HUES64 (cell line): ENCODE measurements around the gene LPCAT1.

Source experiments
- H3K27ac ChIP-seq: 2 replicates; pipeline ENCODE4 v1.7.0; 2013; ENCODE audit warnings: low read depth, low read length, inconsistent platforms
- H3K27me3 ChIP-seq: 2 replicates; pipeline ENCODE4 v1.6.1; 2013; ENCODE audit warnings: mild to moderate bottlenecking, low read length; ENCODE audit not compliant: insufficient read depth
- H3K36me3 ChIP-seq: 2 replicates; pipeline ENCODE4 v1.6.1; 2013; ENCODE audit warnings: mild to moderate bottlenecking, low read length; ENCODE audit not compliant: insufficient read depth
- H3K4me1 ChIP-seq: 2 replicates; pipeline ENCODE4 v1.6.1; 2013; ENCODE audit warnings: mild to moderate bottlenecking, low read length, moderate library complexity; ENCODE audit not compliant: insufficient read depth
- H3K4me3 ChIP-seq: 2 replicates; pipeline ENCODE4 v1.5.1; 2013; ENCODE audit warnings: mild to moderate bottlenecking, low read length, moderate library complexity
- H3K9ac ChIP-seq: 2 replicates; pipeline ENCODE4 v1.6.1; 2013; ENCODE audit warnings: mild to moderate bottlenecking, low read depth, low read length
- H3K9me3 ChIP-seq: 2 replicates; pipeline ENCODE4 v1.6.1; 2013; ENCODE audit warnings: low read depth, low read length; ENCODE audit not compliant: insufficient read depth
- WGBS: fragments of 150-250, 120-280 bp; methylation state at CpG from one replicate; pipeline ENCODE4 v1.1.7; 2013; ENCODE audit warnings: missing lambda C conversion rate; 5-methylcytosine and 5-hydroxymethylcytosine counted together

Gene LPCAT1

DNA sequence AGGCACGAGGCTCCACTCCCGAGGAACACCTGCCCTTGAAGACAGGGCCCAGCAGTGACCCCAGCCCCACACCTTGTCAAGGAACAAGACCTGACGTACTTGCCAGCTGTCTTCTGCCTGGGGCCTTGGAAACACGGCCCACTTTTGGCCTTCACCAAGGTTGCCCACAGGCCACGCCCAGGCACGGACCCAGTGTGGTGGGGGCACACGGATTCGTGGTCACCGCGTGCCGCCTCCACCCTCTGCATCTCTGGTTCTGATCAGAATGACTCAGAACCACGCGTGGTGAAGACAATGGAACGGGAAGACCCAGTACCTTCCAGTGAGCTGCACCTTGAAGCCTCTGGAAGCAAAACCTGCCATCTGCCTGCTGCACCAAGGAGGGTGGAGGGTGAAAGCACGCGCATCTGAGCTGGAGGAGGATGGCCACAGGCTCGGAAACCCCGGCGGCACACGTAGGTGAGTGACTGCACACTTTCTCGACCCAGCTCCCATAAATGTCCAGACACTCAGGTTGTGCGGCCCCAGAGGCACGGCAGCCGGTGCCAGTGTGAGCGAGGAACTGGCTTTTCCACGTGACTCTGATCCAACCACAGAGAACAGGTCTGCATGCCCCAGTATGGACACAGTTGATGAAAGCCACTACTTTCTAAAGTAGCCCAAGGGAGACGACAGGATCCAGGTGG, 36.5 kb downstream of the LPCAT1 start:
- no peak overlapping the region for H3K4me3 ChIP-seq
- no peak overlapping the region for H3K27ac ChIP-seq
- WGBS: 96% methylated on average over 27 of the region's 27 CpGs
- peaks cover 88% of the 10 kb centered on the region for H3K36me3 ChIP-seq
- H3K4me1 ChIP-seq: no peaks in the 10 kb centered on the region
- H3K9me3 ChIP-seq: no peaks in the 10 kb centered on the region
- no peak overlapping the region for H3K9ac ChIP-seq
- H3K27me3 ChIP-seq: no peaks in the 10 kb centered on the region

DNA sequence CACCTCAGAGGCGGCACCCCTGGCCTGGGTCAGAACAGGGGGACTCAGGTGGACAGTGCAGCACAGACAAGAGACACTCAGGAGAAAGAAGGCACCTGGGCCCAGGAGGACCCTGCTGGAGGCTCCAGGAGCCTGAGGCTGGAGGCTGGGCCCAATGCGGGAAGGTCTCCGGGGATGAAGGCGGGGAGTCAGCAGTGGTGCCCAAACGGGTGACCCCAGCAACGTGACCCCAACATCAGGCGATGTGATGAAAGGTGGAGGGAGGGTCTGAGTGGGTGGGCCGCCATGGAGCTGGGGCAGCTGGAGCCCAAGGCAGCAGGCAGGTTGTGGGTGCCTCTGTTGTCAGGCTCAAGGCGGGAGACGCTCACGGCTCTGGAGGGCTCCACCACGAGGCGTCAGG, 37.5 kb downstream of the LPCAT1 start:
- Histone ChIP-seq H3K27me3 (no peaks in the 10 kb centered on the region), H3K27ac (no peak overlapping the region), H3K9ac (no peak overlapping the region), H3K4me1 (no peaks in the 10 kb centered on the region), H3K4me3 (no peak overlapping the region), H3K9me3 (no peaks in the 10 kb centered on the region), H3K36me3 (peaks cover 86% of the 10 kb centered on the region)
- 95% methylated on average over 13 of the region's 13 CpGs for whole genome bisulfite sequencing

- Histone ChIP-seq H3K4me3 (no peak overlapping the region), H3K9ac (no peak overlapping the region), H3K36me3 (peaks cover 84% of the 10 kb centered on the region), H3K27me3 (no peaks in the 10 kb centered on the region), H3K27ac (no peak overlapping the region), H3K9me3 (no peaks in the 10 kb centered on the region), H3K4me1 (no peaks in the 10 kb centered on the region)
- 92% methylated on average over 15 of the region's 15 CpGs for WGBS
These were observed 38.1 kb downstream of the LPCAT1 start for GRCh38 chr5:1485579-1486118.

- H3K36me3 ChIP-seq: peaks cover 80% of the 10 kb centered on the region
- no peaks in the 10 kb centered on the region for H3K27me3 ChIP-seq
- H3K27ac ChIP-seq: no peak overlapping the region
- H3K9me3 ChIP-seq: no peaks in the 10 kb centered on the region
- no peaks in the 10 kb centered on the region for H3K4me1 ChIP-seq
- WGBS: 95% methylated on average over 20 of the region's 20 CpGs
- no peak overlapping the region for H3K9ac ChIP-seq
- no peak overlapping the region for H3K4me3 ChIP-seq
These were observed 38.8 kb downstream of the LPCAT1 start for GRCh38 chr5:1484730-1485578.

GRCh38 chr5:1483856-1484729, 39.7 kb downstream of the LPCAT1 start:
- Histone ChIP-seq H3K27ac (no peak overlapping the region), H3K4me3 (no peak overlapping the region), H3K27me3 (no peaks in the 10 kb centered on the region), H3K9me3 (no peaks in the 10 kb centered on the region), H3K4me1 (no peaks in the 10 kb centered on the region), H3K36me3 (peaks cover 80% of the 10 kb centered on the region), H3K9ac (no peak overlapping the region)
- 91% methylated on average over 32 of the region's 33 CpGs for WGBS

DNA sequence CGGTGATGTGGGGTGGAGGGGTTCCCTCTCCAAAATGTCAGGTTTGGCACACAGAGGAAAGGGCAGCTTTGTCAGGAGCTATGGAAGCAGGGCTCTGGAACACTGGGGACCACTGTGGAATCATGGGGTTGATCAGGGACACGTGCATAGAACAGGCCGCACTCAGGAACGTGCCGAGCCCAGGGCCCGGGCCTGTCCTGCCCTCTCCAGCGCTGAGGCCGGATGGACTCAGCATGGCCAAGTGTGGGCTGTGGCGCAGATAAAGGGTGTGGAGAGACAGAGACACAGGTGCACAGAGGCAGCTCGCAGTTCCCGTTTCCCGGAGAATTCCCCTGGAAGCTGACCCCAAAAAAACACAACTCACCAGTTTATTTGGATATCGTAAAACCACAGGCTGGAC, 40.7 kb downstream of the LPCAT1 start:
- Histone ChIP-seq H3K36me3 (peaks cover 80% of the 10 kb centered on the region), H3K4me1 (no peaks in the 10 kb centered on the region), H3K9ac (no peak overlapping the region), H3K9me3 (no peaks in the 10 kb centered on the region), H3K4me3 (no peak overlapping the region), H3K27me3 (no peaks in the 10 kb centered on the region), H3K27ac (no peak overlapping the region)
- whole genome bisulfite sequencing: 96% methylated on average over 13 of the region's 13 CpGs

- Histone ChIP-seq H3K36me3 (peaks cover 79% of the 10 kb centered on the region), H3K9ac (no peak overlapping the region), H3K4me3 (no peak overlapping the region), H3K27me3 (no peaks in the 10 kb centered on the region), H3K9me3 (no peaks in the 10 kb centered on the region), H3K27ac (no peak overlapping the region), H3K4me1 (no peaks in the 10 kb centered on the region)
- 96% methylated on average over 12 of the region's 12 CpGs for WGBS
These were observed 41.8 kb downstream of the LPCAT1 start for GRCh38 chr5:1481959-1482331.

GRCh38 chr5:1481266-1481958, 42.3 kb downstream of the LPCAT1 start:
- H3K4me3 ChIP-seq: no peak overlapping the region
- H3K27me3 ChIP-seq: no peaks in the 10 kb centered on the region
- H3K9me3 ChIP-seq: no peaks in the 10 kb centered on the region
- H3K4me1 ChIP-seq: no peaks in the 10 kb centered on the region
- 95% methylated on average over 26 of the region's 26 CpGs for WGBS
- H3K9ac ChIP-seq: no peak overlapping the region
- H3K36me3 ChIP-seq: peaks cover 79% of the 10 kb centered on the region
- no peak overlapping the region for H3K27ac ChIP-seq

DNA sequence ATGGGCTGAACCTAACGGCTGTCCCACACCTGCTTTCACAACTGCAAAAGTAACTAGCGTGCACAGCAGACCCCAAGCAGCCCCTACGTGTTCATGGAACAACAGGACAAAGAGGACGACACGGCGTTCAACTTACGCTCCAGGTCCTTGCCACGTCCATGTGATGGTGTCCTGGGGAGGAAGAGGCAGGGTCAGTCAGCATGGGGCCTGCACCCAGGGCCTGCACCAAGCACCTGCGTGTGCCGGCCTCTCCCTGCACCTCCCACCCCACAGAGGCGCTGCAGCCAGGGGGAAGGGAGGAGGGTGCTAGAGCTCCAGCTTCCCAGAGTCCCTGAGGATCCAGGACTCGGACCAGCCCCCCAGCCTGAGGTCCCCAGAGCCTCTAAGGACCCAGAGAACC, 43.0 kb downstream of the LPCAT1 start:
- Histone ChIP-seq H3K4me3 (no peak overlapping the region), H3K27me3 (no peaks in the 10 kb centered on the region), H3K4me1 (no peaks in the 10 kb centered on the region), H3K9me3 (no peaks in the 10 kb centered on the region), H3K36me3 (peaks cover 79% of the 10 kb centered on the region), H3K9ac (no peak overlapping the region; the same call in 1 of the 2 replicates), H3K27ac (0 out of 2 replicates have a peak overlapping the region, but pooled peaks have one; percentile 49)
- WGBS: 94% methylated on average over 11 of the region's 12 CpGs

- no peaks in the 10 kb centered on the region for H3K9me3 ChIP-seq
- 85% methylated on average over 14 of the region's 14 CpGs for WGBS
- H3K4me3 ChIP-seq: no peak overlapping the region
- H3K27ac ChIP-seq: no peak overlapping the region; the same call in 1 of the 2 replicates
- H3K27me3 ChIP-seq: no peaks in the 10 kb centered on the region
- no peaks in the 10 kb centered on the region for H3K4me1 ChIP-seq
- H3K36me3 ChIP-seq: peaks cover 79% of the 10 kb centered on the region
- H3K9ac ChIP-seq: no peak overlapping the region
These were observed 43.5 kb downstream of the LPCAT1 start for GRCh38 chr5:1480217-1480616.
